ENCODE measurements around the gene HNRNPDL. TPM values are rescaled to one million over a fixed set of nuclear protein-coding genes. Genes with fewer than 3 reads are reported as not detected.

HNRNPDL gene
- total RNA-seq, 1 donor from 2014 or later: 140 TPM

DNA sequence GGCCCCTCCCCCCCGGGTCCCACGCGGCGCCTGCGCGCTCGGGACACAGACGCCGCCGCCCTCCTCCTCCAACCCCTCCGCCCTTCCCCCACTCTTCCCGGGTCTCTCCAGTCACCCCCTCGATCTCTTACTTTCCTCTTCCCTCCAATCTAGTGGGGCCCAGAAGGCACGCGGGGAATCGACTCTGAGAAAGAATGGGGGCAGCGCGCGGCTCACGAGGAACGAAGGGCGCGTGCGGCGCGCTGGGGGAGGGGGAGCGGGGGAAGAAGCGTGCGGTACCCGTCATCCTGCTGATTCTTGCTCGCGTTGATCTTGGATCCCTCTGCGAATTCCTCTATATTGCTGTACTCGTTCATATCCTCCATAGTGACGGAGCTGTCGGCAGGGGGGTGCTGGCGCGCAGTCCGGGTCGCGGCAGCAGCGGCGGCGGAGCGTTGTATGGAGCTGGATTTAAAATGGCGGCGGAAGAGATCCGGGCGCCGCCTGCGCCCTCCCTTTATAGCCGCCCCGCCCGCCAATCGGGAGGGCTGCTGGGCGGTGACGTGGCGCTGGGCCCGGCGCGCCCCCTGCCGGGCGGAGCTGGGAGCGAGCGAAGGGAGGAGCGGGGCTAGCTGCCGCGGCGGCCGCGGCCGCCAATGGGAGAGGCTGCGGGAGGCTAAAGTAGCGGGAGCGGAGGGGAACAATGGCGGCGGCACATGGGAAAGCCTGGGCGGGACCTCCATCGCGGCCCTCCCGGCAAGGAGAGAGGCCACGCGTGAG is 1.1 kb downstream of the HNRNPDL start:
- Histone ChIP-seq H3K4me1 (peaks cover 46% of the 10 kb centered on the region), H3K9me3 (no peaks in the 10 kb centered on the region), H3K36me3 (peaks cover 39% of the 10 kb centered on the region), H3K27ac (peak overlapping the region; percentile 98), H3K27me3 (ENCODE audit: low read depth) (no peaks in the 10 kb centered on the region), H3K4me3 (peak overlapping the region; percentile 95)
- intact Hi-C loops (cut with DNase I): loop anchor here (10.0 kb wide), 1 partner anchor 54 kb away; the partner anchor contains the start of gene HNRNPD
- TF ChIP-seq, protein P1, sequence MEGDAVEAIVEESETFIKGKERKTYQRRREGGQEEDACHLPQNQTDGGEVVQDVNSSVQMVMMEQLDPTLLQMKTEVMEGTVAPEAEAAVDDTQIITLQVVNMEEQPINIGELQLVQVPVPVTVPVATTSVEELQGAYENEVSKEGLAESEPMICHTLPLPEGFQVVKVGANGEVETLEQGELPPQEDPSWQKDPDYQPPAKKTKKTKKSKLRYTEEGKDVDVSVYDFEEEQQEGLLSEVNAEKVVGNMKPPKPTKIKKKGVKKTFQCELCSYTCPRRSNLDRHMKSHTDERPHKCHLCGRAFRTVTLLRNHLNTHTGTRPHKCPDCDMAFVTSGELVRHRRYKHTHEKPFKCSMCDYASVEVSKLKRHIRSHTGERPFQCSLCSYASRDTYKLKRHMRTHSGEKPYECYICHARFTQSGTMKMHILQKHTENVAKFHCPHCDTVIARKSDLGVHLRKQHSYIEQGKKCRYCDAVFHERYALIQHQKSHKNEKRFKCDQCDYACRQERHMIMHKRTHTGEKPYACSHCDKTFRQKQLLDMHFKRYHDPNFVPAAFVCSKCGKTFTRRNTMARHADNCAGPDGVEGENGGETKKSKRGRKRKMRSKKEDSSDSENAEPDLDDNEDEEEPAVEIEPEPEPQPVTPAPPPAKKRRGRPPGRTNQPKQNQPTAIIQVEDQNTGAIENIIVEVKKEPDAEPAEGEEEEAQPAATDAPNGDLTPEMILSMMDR (IDR thresholded peaks at IDR 0.05): peak; percentile 94
- ATAC-seq: peak; percentile 88 to 94
- peak; percentile 94 for DNase-seq

DNA sequence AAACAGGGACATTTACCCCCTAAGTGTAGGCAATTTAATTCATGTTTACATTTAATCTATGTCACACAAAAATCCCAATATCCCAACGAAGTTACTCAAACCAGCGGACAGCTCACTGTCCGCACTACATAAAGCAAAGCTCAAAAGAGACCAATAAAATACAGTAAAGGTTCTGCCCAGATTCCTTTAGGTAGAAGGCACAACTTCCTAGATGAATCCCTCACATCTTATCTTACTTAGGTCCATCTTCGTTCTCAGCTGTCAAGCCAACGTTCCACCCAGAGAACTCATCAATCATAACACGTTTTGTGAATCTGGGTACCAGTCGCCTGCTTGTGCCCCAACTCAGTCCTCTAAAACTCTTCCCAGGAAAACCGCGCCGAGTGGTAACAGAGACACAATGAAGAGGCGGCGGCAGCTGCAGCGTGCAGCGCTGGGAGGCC is 1.7 kb downstream of the HNRNPDL start:
- intact Hi-C loops (cut with DNase I): loop anchor here (10.0 kb wide), 1 partner anchor 54 kb away; the partner anchor contains the start of gene HNRNPD
- TF ChIP-seq, protein P1 (IDR thresholded peaks at IDR 0.05): no peak
- no peak for ATAC-seq
- peak overlapping the region; percentile 95 for H3K4me3 ChIP-seq
- no peaks in the 10 kb centered on the region for H3K9me3 ChIP-seq
- H3K36me3 ChIP-seq: peaks cover 45% of the 10 kb centered on the region
- no peak for DNase-seq
- peaks cover 46% of the 10 kb centered on the region for H3K4me1 ChIP-seq
- no peaks in the 10 kb centered on the region for H3K27me3 ChIP-seq (ENCODE audit: low read depth)
- peak overlapping the region; percentile 98 for H3K27ac ChIP-seq

DNA sequence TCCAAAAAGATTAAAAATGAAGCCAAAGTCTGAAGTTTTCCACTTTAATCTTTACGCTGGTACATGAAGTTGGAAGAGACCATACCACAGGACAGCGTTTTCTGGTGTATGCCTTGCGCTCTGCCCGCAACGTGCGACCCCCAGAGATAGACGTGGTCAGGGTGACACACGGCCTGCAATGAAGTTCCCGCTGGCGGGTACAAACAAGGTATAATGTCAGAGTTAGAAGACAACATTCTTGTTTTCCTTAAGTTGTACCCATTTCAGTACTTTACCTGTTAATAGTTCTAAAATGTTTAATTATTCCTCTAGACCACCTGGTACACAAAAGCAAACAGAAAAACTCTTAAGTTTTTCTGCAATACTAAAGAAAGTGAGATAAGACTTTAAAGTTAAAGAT is 4.8 kb downstream of the HNRNPDL start:
- intact Hi-C loops (cut with DNase I): loop anchor here (10.0 kb wide), 1 partner anchor 51 kb away; the partner anchor contains the start of gene HNRNPD

DNA sequence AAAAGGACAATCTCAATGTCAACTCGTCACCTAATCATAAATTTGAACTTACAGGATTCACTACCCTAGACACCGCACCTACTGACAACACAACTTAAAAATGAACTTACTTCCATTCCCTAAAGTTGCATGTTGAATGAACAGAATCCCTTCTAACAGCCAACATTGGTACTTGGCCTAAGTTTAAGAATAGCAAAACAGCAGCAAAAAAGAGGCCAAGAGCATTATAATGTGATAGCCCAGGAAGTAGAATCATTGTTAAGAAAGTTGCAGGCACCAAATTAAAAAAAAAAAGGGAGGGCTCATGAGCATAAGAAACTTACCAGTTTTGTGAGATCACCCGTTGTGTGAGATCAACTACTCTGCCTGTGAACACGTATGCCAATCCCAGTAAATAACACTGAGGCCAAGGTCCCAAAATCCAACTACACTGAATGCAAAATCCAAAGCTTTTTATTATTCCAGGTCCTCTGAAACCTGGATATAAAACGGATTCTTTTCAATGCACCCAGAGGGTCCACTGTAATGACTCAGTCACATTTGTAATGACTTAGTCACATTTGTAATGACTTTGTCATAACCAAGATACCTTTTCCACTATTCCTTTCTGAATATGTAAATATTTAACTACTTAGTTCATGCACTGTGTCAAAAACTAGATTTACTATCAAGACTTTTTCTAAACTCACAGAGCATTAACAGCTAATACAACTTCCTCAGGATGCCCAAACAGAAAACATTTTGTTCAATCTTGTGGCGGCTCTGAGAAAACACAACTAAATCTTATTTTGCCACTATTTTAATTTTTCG is 6.8 kb downstream of the HNRNPDL start:
- TF ChIP-seq, protein P1 (IDR thresholded peaks at IDR 0.05): no peak
- no peak for ATAC-seq
- Histone ChIP-seq H3K9me3 (no peaks in the 10 kb centered on the region), H3K4me3 (no peak overlapping the region), H3K4me1 (peaks cover 33% of the 10 kb centered on the region), H3K27ac (no peak overlapping the region), H3K36me3 (peaks cover 63% of the 10 kb centered on the region), H3K27me3 (ENCODE audit: low read depth) (no peaks in the 10 kb centered on the region)
- intact Hi-C loops (cut with DNase I): loop anchor here (10.0 kb wide), 1 partner anchor 49 kb away; the partner anchor contains the start of gene HNRNPD
- DNase-seq: no peak

More for the DNA sequence above, 4.8 kb downstream of the HNRNPDL start:
- TF ChIP-seq, protein P1 (IDR thresholded peaks at IDR 0.05): no peak
- Histone ChIP-seq H3K4me1 (peaks cover 33% of the 10 kb centered on the region), H3K36me3 (peaks cover 63% of the 10 kb centered on the region), H3K27me3 (ENCODE audit: low read depth) (no peaks in the 10 kb centered on the region), H3K27ac (no peak overlapping the region), H3K4me3 (no peak overlapping the region), H3K9me3 (no peaks in the 10 kb centered on the region)
- no peak for DNase-seq
- no peak for ATAC-seq

DNA sequence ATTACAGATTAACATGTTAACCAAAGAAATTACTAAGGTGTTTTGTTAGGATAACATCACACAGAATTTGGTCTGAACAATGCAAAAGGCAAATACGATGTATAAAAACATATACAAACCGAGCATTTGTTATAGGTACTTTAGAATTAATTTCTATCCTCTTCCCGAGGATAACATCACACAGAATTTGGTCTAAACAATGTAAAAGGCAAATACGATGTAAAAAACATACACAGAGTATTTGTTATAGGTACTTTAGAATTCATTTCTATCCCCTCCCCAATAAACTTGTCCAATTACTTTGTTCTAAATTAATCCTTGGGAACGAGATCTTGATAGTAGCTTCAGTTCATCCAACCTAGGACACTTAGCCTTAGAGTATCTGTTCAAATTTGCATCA is 7.6 kb downstream of the HNRNPDL start:
- no peak for DNase-seq
- H3K27ac ChIP-seq: no peak overlapping the region
- H3K36me3 ChIP-seq: peaks cover 58% of the 10 kb centered on the region
- no peak for ATAC-seq
- TF ChIP-seq, protein P1 (IDR thresholded peaks at IDR 0.05): no peak
- peaks cover 27% of the 10 kb centered on the region for H3K4me1 ChIP-seq
- H3K4me3 ChIP-seq: no peak overlapping the region
- H3K27me3 ChIP-seq (ENCODE audit: low read depth): no peaks in the 10 kb centered on the region
- intact Hi-C loops (cut with DNase I): loop anchor here (10.0 kb wide), 1 partner anchor 48 kb away; the partner anchor contains the start of gene HNRNPD
- no peaks in the 10 kb centered on the region for H3K9me3 ChIP-seq

Measured in lower lobe of right lung (tissue), 2 donors.